Liver (tissue), 3 donors: ENCODE measurements around the gene FBXO48.

Experiments used
- CTCF ChIP-seq: fragments of 150-350 bp; IDR thresholded peaks from 2 replicates; pipeline ENCODE4 v1.5.1; 2017; ENCODE audit warnings: improper control_type of control experiment, low read depth, low read length; ENCODE audit not compliant: missing input control
- MAX ChIP-seq: IDR thresholded peaks from 2 replicates; pipeline ENCODE4 v1.6.1; 2016; ENCODE audit warnings: antibody characterized with exemption
- RAD21 ChIP-seq, 2 donors: IDR thresholded peaks; 2 replicates each; pipeline ENCODE4 v1.6.1; 2016; ENCODE audit warnings: antibody characterized with exemption in 2 of 2, mild to moderate bottlenecking in 2 of 2
- SP1 ChIP-seq: IDR thresholded peaks from 2 replicates; pipeline ENCODE4 v1.6.1; 2018; ENCODE audit warnings: antibody characterized with exemption, mild to moderate bottlenecking
- TAF1 ChIP-seq: conservative IDR thresholded peaks from 2 replicates; pipeline ENCODE4 v1.6.1; 2016; ENCODE audit warnings: antibody characterized with exemption, mild to moderate bottlenecking
- YY1 ChIP-seq: IDR thresholded peaks from 2 replicates; pipeline ENCODE4 v1.6.1; 2016; ENCODE audit warnings: antibody characterized with exemption, mild to moderate bottlenecking
- donor health status: healthy.
- donor health status: healthy.

GRCh38 chr2:68438455-68439303 lies 28.4 kb downstream of the FBXO48 start:
- no peak for TF ChIP-seq YY1
- no peak for TF ChIP-seq CTCF
- TF ChIP-seq RAD21 (IDR thresholded peaks at IDR 0.05) = no peak
- TF ChIP-seq MAX = no peak
- TF ChIP-seq SP1 = no peak
- TF ChIP-seq TAF1 = no peak
